Activated naive CD8-positive, alpha-beta T cell (primary cell): Measurements from ENCODE around the gene ATRNL1.

ENCODE experiments used
- H3K27ac Mint-ChIP-seq: one replicate; pipeline ENCODE4 v1.8.0; 2021; ENCODE audit warnings: mixed read lengths
- H3K27me3 Mint-ChIP-seq: one replicate; pipeline ENCODE4 v1.8.0; 2021; ENCODE audit warnings: mixed read lengths
- H3K36me3 Mint-ChIP-seq: one replicate; pipeline ENCODE4 v1.8.0; 2021; ENCODE audit warnings: mixed read lengths
- H3K4me1 Mint-ChIP-seq: one replicate; pipeline ENCODE4 v1.8.0; 2021; ENCODE audit warnings: low read depth, mixed read lengths
- H3K4me3 Mint-ChIP-seq: one replicate; pipeline ENCODE4 v1.8.0; 2021; ENCODE audit warnings: mild to moderate bottlenecking, mixed read lengths
- H3K9me3 Mint-ChIP-seq: one replicate; pipeline ENCODE4 v1.8.0; 2021; ENCODE audit warnings: low read depth, mixed read lengths

ATRNL1 gene

GRCh38 chr10:115979576-115979975 is 886.4 kb downstream of the ATRNL1 start:
- H3K4me1 Mint-ChIP-seq: no peaks in the 10 kb centered on the region
- H3K4me3 Mint-ChIP-seq: no peak overlapping the region
- peaks cover 4% of the 10 kb centered on the region for H3K27me3 Mint-ChIP-seq
- H3K27ac Mint-ChIP-seq: no peak overlapping the region
- no peaks in the 10 kb centered on the region for H3K36me3 Mint-ChIP-seq
- H3K9me3 Mint-ChIP-seq: peaks cover 14% of the 10 kb centered on the region

GRCh38 chr10:115980470-115980869 is 887.3 kb downstream of the ATRNL1 start:
- no peak overlapping the region for H3K27ac Mint-ChIP-seq
- no peaks in the 10 kb centered on the region for H3K36me3 Mint-ChIP-seq
- H3K27me3 Mint-ChIP-seq: peaks cover 4% of the 10 kb centered on the region
- H3K4me3 Mint-ChIP-seq: no peak overlapping the region
- H3K4me1 Mint-ChIP-seq: no peaks in the 10 kb centered on the region
- peaks cover 17% of the 10 kb centered on the region for H3K9me3 Mint-ChIP-seq

- Mint-ChIP-seq H3K9me3 (peaks cover 17% of the 10 kb centered on the region), H3K27ac (no peak overlapping the region), H3K36me3 (no peaks in the 10 kb centered on the region), H3K27me3 (peaks cover 4% of the 10 kb centered on the region), H3K4me1 (no peaks in the 10 kb centered on the region), H3K4me3 (no peak overlapping the region)
These were observed 887.9 kb downstream of the ATRNL1 start for GRCh38 chr10:115981081-115981480.

GRCh38 chr10:115982076-115982475 is 888.9 kb downstream of the ATRNL1 start:
- no peaks in the 10 kb centered on the region for H3K4me1 Mint-ChIP-seq
- H3K27me3 Mint-ChIP-seq: peaks cover 4% of the 10 kb centered on the region
- H3K27ac Mint-ChIP-seq: no peak overlapping the region
- H3K9me3 Mint-ChIP-seq: peaks cover 17% of the 10 kb centered on the region
- H3K36me3 Mint-ChIP-seq: no peaks in the 10 kb centered on the region
- no peak overlapping the region for H3K4me3 Mint-ChIP-seq

GRCh38 chr10:115982526-115982925 is 889.4 kb downstream of the ATRNL1 start:
- H3K36me3 Mint-ChIP-seq: no peaks in the 10 kb centered on the region
- peaks cover 4% of the 10 kb centered on the region for H3K27me3 Mint-ChIP-seq
- no peak overlapping the region for H3K27ac Mint-ChIP-seq
- peaks cover 17% of the 10 kb centered on the region for H3K9me3 Mint-ChIP-seq
- H3K4me1 Mint-ChIP-seq: no peaks in the 10 kb centered on the region
- no peak overlapping the region for H3K4me3 Mint-ChIP-seq

GRCh38 chr10:115985786-115986185 is 892.6 kb downstream of the ATRNL1 start:
- Mint-ChIP-seq H3K4me1 (no peaks in the 10 kb centered on the region), H3K27me3 (peaks cover 2% of the 10 kb centered on the region), H3K9me3 (peaks cover 21% of the 10 kb centered on the region), H3K36me3 (no peaks in the 10 kb centered on the region), H3K27ac (no peak overlapping the region), H3K4me3 (no peak overlapping the region)

- Mint-ChIP-seq H3K9me3 (peaks cover 14% of the 10 kb centered on the region), H3K27me3 (no peaks in the 10 kb centered on the region), H3K36me3 (no peaks in the 10 kb centered on the region), H3K27ac (no peak overlapping the region), H3K4me3 (no peak overlapping the region), H3K4me1 (no peaks in the 10 kb centered on the region)
These were observed 895.2 kb downstream of the ATRNL1 start for GRCh38 chr10:115988380-115988779.

- no peaks in the 10 kb centered on the region for H3K36me3 Mint-ChIP-seq
- no peak overlapping the region for H3K4me3 Mint-ChIP-seq
- H3K27ac Mint-ChIP-seq: no peak overlapping the region
- H3K4me1 Mint-ChIP-seq: no peaks in the 10 kb centered on the region
- H3K27me3 Mint-ChIP-seq: peaks cover 1% of the 10 kb centered on the region
- peaks cover 7% of the 10 kb centered on the region for H3K9me3 Mint-ChIP-seq
These were observed 896.5 kb downstream of the ATRNL1 start for GRCh38 chr10:115989621-115990020.

- Mint-ChIP-seq H3K9me3 (peaks cover 4% of the 10 kb centered on the region), H3K27me3 (peaks cover 1% of the 10 kb centered on the region)
These were observed 899.2 kb downstream of the ATRNL1 start for GRCh38 chr10:115992236-115992986.

GRCh38 chr10:115996031-115996430 is 902.9 kb downstream of the ATRNL1 start:
- Mint-ChIP-seq H3K27ac (no peak overlapping the region), H3K9me3 (no peaks in the 10 kb centered on the region), H3K4me3 (no peak overlapping the region), H3K27me3 (peaks cover 1% of the 10 kb centered on the region), H3K36me3 (no peaks in the 10 kb centered on the region), H3K4me1 (no peaks in the 10 kb centered on the region)

More at GRCh38 chr10:115992236-115992986, 899.2 kb downstream of the ATRNL1 start:
- H3K36me3 Mint-ChIP-seq: no peaks in the 10 kb centered on the region
- H3K4me3 Mint-ChIP-seq: no peak overlapping the region
- H3K27ac Mint-ChIP-seq: no peak overlapping the region
- H3K4me1 Mint-ChIP-seq: no peaks in the 10 kb centered on the region

GRCh38 chr10:115998301-115998700 is 905.1 kb downstream of the ATRNL1 start:
- no peaks in the 10 kb centered on the region for H3K4me1 Mint-ChIP-seq
- H3K27ac Mint-ChIP-seq: no peak overlapping the region
- peaks cover 1% of the 10 kb centered on the region for H3K27me3 Mint-ChIP-seq
- no peaks in the 10 kb centered on the region for H3K9me3 Mint-ChIP-seq
- no peak overlapping the region for H3K4me3 Mint-ChIP-seq
- H3K36me3 Mint-ChIP-seq: no peaks in the 10 kb centered on the region
